ENCODE measurements around the gene DOCK10. TPM values are rescaled to one million over a fixed set of nuclear protein-coding genes. Genes with fewer than 3 reads are reported as not detected.

DOCK10 gene
- total RNA-seq, 1 experiment from 2014 or later: 23.9 TPM

DNA sequence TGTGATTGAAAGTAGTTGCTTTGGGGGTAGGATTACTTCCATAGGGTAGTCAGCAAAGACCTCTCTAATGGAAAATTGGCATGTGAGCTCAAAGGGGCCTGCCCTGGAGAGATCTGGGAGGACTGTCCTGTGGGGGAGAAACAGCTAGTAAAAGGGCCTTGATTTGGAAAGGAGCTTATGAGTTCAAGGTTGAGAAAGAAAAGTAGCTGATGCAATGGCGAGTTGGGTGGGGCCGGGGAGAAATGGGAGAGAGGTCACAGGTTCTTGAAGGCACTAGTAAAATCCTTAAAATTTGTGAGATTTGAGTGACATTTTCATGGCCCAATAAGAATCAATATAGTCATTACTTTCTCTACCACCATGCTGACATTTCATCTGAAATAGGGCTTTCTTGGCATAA lies 244.1 kb downstream of the DOCK10 start:
- DNase-seq (ENCODE audit: extremely low read depth, low read depth): no peak

DNA sequence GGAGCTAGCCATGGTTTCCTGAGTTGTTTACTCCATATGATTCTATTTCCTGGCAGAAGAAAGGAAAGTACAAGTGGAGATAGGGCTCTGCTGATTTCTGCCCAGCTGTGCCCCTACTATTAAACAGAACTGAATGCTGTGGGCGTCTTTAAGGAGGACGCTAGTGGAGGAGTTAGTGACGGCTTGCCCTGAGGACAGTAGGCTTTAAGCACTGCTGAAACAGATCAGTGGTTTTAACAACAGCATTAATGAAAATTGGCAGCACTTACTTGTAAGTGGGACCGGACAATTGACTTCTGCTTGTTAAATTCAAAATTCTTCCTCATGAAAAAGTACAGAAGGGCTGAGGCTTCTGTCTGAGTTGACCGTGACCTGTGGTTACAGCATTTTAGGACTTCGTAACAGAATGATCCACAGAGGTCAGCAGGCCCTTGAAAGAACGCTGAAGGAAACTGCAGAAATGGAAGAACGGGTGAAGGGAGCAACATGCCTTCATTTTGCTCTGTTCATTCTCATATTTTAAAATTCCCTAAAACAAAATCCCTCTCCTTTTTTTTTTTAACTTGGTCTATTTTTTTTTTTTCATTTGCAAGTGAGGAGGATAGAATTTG lies 245.5 kb downstream of the DOCK10 start:
- no peak for DNase-seq (ENCODE audit: extremely low read depth, low read depth)

DNA sequence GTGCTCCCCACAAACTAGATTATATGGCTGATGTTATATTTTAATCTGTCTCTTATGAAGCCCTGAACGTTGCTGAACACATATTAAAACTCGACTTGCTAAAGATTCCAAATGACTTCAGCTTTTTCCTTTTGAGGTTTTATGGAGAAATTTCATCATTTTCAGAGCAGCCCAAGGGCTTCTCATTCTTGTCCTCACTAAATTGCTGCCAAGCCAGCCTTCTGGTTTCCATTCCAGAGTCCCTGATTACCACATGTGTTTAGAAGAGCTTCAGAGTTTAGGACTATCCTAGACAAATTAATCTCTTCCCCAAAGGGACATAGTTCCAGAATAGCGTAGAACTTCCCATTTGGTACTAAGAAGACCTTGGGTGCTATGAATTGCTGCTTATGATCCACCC lies 248.3 kb downstream of the DOCK10 start:
- no peak for DNase-seq (ENCODE audit: extremely low read depth, low read depth)

DNA sequence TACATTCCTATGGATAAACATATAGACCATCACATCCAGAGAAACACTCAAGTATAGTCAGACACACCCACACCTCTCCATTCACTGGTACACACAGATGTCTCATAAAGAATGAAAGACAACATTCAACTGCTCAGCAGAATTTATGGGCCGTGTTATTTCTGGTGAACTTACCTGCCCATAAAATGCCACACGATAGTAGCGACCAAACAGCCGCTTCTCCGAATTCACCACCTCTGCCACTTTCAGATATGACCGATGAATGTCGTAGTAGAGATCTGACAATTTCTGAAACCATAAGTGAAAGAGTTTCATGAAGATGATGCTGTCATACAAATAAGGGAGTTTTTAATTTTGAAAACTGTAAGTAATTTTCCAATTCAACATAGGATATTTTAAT lies 255.4 kb downstream of the DOCK10 start:
- DNase-seq (ENCODE audit: extremely low read depth, low read depth): no peak

DNA sequence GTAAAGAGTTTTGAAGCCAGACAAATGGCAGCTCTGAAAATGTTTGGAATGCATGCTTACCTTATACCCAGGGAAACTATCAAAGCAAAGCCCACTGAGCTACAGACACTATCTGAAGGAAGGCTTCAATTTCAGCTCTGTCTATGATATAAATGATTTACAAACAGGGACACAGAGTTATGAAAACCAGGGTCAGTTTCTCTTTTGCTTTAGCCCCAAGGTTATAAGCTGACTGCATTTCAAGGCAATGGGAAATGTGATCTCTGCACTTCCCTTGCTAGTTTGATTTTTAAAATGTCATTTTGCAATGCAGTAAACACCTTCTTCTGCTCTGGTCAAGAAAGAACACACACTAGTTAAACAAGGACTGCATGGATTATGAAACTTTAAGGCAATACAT lies 260.9 kb downstream of the DOCK10 start:
- no peak for DNase-seq (ENCODE audit: extremely low read depth, low read depth)

- DNase-seq (ENCODE audit: extremely low read depth, low read depth): no peak
These were observed 261.4 kb downstream of the DOCK10 start for GRCh38 chr2:224780823-224781222.

DNA sequence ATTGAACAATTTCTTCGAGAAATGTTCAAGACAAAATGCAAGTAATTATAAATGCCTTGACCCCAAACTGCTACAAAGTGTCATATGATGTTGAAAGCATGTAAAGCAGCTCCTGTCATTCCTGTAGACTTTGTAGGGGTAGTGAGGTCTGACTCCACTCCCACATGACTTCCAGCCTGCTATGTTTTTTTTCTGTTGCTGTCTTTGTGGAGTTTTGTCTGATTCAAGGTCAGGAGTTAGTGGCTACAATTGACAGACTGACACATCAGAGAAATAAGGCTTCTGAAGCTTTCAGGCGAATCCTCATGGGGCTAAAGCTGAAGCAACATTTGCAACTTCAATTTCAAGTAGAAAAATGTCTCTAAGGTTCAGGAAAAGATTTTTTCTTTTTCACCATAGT lies 262.2 kb downstream of the DOCK10 start:
- DNase-seq (ENCODE audit: extremely low read depth, low read depth): no peak

GRCh38 chr2:224778474-224778877 lies 263.8 kb downstream of the DOCK10 start:
- peak; percentile 56 for DNase-seq (ENCODE audit: extremely low read depth, low read depth)

- DNase-seq (ENCODE audit: extremely low read depth, low read depth): no peak
These were observed 264.7 kb downstream of the DOCK10 start for GRCh38 chr2:224777559-224777930.

GRCh38 chr2:224776795-224777558 lies 265.3 kb downstream of the DOCK10 start:
- no peak for DNase-seq (ENCODE audit: extremely low read depth, low read depth)

DNA sequence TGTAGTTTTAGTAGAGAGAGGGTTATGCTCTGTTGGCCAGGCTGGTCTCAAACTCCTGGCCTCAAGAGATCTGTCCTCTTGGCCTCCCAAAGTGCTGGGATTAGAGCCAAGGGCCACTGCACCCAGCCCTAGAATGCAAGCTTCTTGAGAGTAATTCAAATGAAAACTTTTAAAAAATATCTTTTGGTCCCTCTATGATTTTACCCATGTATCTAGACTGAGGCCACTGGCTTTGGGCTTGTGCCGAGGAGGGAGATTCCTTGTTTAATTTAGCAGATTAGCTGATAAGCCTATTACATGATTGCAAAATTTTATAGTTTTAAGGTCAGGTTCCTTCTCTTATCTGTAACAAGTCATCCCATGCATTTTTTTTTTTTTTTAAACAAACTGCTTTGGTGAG lies 266.6 kb downstream of the DOCK10 start:
- no peak for DNase-seq (ENCODE audit: extremely low read depth, low read depth)

GRCh38 chr2:224774735-224775134 lies 267.5 kb downstream of the DOCK10 start:
- DNase-seq (ENCODE audit: extremely low read depth, low read depth): no peak

DNA sequence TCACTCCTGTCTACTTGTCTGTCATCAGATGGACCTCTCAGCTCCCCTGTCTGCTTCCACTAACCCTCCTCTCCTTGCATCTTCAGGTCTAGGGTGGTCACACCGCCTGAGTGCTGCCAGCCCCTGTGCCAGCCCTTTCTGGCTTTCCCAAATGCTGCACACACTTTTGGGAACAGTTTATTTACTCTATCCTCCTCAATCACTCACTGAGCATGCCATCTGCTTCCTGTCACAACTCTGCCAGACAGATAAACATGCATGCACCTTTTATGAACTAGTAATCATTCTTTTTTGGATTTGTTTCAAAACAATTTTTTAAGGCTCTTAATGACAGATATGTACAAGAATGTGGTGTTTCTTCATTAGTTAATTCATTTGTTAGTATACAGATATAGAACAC lies 269.8 kb downstream of the DOCK10 start:
- DNase-seq (ENCODE audit: extremely low read depth, low read depth): no peak

DNA sequence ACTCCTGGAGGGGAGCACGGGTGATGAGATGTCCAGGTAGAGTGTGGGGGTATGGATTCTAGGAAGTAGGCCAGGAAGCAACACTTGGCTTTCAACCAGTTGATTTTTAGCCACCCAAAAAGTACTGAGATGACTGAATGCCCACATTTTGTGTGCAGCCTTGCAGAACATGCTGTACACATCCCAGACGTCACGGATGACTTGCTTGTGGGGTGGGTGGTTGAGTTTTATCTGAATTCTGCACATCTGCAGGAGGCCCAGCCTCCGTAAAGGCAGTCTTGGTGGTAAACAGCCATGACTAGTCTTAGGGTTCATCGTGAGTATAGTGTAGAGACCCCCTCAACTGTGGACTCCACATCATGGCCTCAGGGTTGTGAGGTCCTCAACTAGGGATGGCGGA lies 272.8 kb downstream of the DOCK10 start:
- no peak for DNase-seq (ENCODE audit: extremely low read depth, low read depth)

DNA sequence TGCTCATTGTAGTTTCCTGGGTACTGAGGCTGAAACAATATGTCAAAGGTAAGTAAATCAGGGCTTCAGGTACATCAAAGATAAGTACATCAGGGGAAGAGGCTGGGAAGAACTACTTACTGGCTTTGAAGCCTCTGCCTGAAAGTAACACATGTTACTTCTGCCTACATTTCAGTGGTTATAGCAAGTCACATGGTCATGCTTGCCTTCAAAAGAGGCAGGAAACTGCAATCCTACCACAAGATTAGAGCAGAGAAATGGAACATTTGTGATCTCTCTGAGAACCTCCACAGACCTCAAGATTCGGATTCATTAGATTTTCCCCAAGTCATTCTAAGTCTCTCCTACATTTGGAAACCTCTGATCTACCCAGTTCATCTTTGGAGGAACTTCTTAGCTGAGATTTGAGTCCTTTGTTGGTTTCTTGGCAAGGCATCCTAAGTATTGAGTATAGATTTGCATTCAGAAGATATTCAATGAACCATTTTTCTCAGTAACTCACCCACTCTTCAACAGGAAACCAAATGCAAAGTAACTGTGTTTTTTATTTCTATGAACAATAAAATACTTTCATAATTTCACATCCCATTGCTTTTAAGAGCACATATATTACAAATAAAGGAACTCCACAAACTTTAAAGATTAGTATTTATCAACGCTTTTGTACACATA lies 277.6 kb downstream of the DOCK10 start:
- DNase-seq (ENCODE audit: extremely low read depth, low read depth): no peak

DNA sequence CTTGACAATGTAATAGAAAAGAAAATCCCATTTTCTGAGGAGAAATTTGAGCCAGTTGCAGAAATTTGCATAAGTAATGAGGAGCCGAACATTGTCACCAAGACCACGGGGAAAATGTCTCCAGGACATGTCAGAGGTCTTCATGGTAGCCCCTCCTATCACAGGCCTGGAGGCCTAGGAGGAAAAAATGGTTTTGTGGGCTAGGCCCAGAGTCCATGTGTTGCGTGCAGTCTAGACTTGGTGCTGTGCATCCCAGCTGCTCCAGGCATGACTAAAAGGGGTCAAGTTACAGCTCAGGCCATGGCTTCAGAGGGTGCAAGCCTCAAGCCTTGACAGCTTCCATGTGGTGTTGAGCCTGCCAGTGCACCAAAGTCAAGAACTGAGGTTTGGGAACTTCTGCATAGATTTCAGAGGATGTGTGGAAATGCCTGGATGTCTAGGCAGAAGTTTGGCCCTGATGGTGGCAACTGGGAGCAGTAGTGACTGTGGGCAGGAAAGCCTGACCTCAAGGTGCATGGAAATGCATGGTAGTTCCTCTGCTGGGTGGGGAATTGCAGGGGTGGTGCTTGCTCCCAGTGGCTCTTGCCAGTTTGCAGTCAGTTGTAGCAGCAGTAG lies 284.2 kb downstream of the DOCK10 start:
- no peak for DNase-seq (ENCODE audit: extremely low read depth, low read depth)

DNA sequence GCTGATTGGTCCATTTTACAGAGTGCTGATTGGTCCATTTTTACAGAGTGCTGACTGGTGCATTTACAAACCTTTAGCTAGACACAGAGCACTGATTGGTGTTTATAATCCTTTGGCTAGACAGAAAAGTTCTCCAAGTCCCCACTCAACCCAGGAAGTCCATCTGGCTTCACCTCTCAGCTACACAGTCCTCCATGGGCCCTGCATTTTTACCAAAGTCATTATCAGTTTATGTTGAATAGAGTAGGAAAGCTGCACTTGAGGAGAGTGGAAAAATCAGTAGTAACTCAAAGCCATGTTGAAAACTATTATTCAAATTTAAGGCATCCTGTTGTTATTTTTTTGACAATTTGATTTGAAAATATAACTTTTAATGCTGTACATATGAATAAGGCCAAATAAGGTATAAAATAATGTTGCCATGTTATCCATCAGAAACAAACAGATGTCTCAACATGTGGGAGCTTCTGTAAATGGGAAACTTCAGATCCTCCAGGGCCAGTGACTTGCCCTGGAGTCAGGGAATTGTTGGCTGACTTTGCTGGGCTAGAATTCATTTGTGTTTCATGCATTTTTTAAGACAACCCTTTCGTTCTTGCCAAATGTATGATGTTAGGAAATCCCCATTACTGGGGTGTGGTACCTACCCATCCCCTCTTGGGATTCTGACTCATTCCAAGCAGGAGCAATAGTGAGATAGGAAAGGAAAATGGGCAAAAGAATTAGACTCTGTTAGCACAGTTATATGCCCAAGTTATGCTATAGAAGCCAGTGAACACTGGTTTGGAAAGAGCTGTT lies 288.3 kb downstream of the DOCK10 start:
- DNase-seq (ENCODE audit: extremely low read depth, low read depth): no peak

GRCh38 chr2:224751996-224752698 lies 290.1 kb downstream of the DOCK10 start:
- DNase-seq (ENCODE audit: extremely low read depth, low read depth): no peak

- DNase-seq (ENCODE audit: extremely low read depth, low read depth): peak; percentile 2
These were observed 293.1 kb downstream of the DOCK10 start for GRCh38 chr2:224749136-224749535.

GRCh38 chr2:224747765-224748164 lies 294.5 kb downstream of the DOCK10 start:
- DNase-seq (ENCODE audit: extremely low read depth, low read depth): no peak
